ENCODE measurements around the gene CTNNA2. TPM values are rescaled to one million over a fixed set of nuclear protein-coding genes. Genes with fewer than 3 reads are reported as not detected.

CTNNA2 gene
- total RNA-seq, 1 experiment from 2014 or later = 5.5 TPM

- Histone ChIP-seq H4K20me1 (ENCODE audit: control insufficient read depth, insufficient read depth, insufficient read length) (no peaks in the 10 kb centered on the region), H2BK15ac (ENCODE audit: low read depth, low read length) (no peak overlapping the region), H3K79me1 (ENCODE audit: insufficient read depth, low read depth, low read length, poor library complexity, severe bottlenecking) (no peaks in the 10 kb centered on the region), H2AK5ac (ENCODE audit: insufficient read length, low read length) (no peak overlapping the region), H3K14ac (ENCODE audit: insufficient read depth, low read length) (no peak overlapping the region), H3K27ac (ENCODE audit: insufficient read length, low read depth, low read length) (no peak overlapping the region), H3K27me3 (ENCODE audit: insufficient read depth, low read length) (no peaks in the 10 kb centered on the region), H3K4ac (ENCODE audit: low read depth, low read length) (no peak overlapping the region), H2BK5ac (ENCODE audit: insufficient read length, low read length) (no peak overlapping the region), H4K8ac (replicated peaks; ENCODE audit: insufficient read length, low read depth, low read length) (no peak overlapping the region), H3T11ph (ENCODE audit: low read length) (no peak overlapping the region), H2BK12ac (ENCODE audit: insufficient read length, low read depth, low read length) (no peak overlapping the region), H2AFZ (ENCODE audit: low read length) (no peak overlapping the region), H2BK20ac (ENCODE audit: low read depth, low read length, poor library complexity, severe bottlenecking) (no peak overlapping the region), H3K9ac (ENCODE audit: extremely low read depth, insufficient read length, low read length) (no peak overlapping the region), H3K79me2 (ENCODE audit: insufficient read depth, low read length) (no peaks in the 10 kb centered on the region), H3K56ac (ENCODE audit: insufficient read length, low read depth, low read length) (no peak overlapping the region), H4K5ac (ENCODE audit: insufficient read length, low read depth, low read length) (no peak overlapping the region), H3K23ac (ENCODE audit: insufficient read length, low read depth, low read length) (no peak overlapping the region), H3K4me2 (ENCODE audit: insufficient read depth, insufficient read length, low read length) (no peak overlapping the region), H3K4me1 (ENCODE audit: insufficient read depth, low read length) (no peaks in the 10 kb centered on the region; the same call in 1 of the 2 replicates), H3K9me3 (ENCODE audit: control insufficient read depth, low read depth, low read length) (no peaks in the 10 kb centered on the region), H4K91ac (ENCODE audit: insufficient read length, low read depth, low read length) (no peak overlapping the region), H2BK120ac (ENCODE audit: low read depth, low read length, poor library complexity, severe bottlenecking) (no peak overlapping the region), H3K23me2 (ENCODE audit: insufficient read length, low read depth, low read length, poor library complexity, severe bottlenecking) (no peaks in the 10 kb centered on the region), H3K18ac (ENCODE audit: insufficient read length, low read depth, low read length) (no peak overlapping the region)
- H3K36me3 Mint-ChIP-seq (ENCODE audit: insufficient read depth in 1 of 3, low read depth in 3 of 3) = no peaks in the 10 kb centered on the region
- H3K4me1 Mint-ChIP-seq = peaks cover 8 to 11% of the 10 kb centered on the region in 2 experiments; a peak in 3 of 4 replicates
- no peak for TF ChIP-seq CTCF (conservative IDR thresholded peaks at IDR 0.05)
- no CpG with 5 or more reads among the region's 2 CpGs for WGBS (ENCODE audit: extremely low coverage, insufficient read length, low lambda C conversion rate)
- H3K4me3 Mint-ChIP-seq = no peak overlapping the region
- H3K27me3 Mint-ChIP-seq (ENCODE audit: low read depth) = no peaks in the 10 kb centered on the region
- H3K27ac Mint-ChIP-seq = no peak overlapping the region; a peak in 1 of 7 replicates
- H3K9me3 Mint-ChIP-seq = no peaks in the 10 kb centered on the region
- DNase-seq = no peak
Measured at GRCh38 chr2:79941179-79941578, 428.3 kb downstream of the CTNNA2 start.

Data from H9 (cell line).